Right atrium auricular region (tissue), 2 donors: ENCODE measurements around the gene RPH3AL. TPM values are rescaled to one million over a fixed set of nuclear protein-coding genes. Genes with fewer than 3 reads are reported as not detected.

ENCODE experiments used
- DNase-seq: peaks from one replicate; pipeline ENCODE4 v3.0.0-alpha.2; 2019; ENCODE audit warnings: low spot score
- H3K27ac ChIP-seq, 2 donors: fragments of 200-600 bp; sonication (generic); 1 replicate in 1 of 2; 2 replicates in 1 of 2; pipeline ENCODE4 v1.5.1; 2016 to 2019
- H3K27me3 ChIP-seq, 2 donors: fragments of 200-600 bp; sonication (generic); one replicate each; pipeline versions ENCODE4 v1.5.1 to v1.6.0; 2017 to 2019
- H3K36me3 ChIP-seq: fragments of 200-600 bp; sonication (generic); one replicate; pipeline ENCODE4 v1.5.1; 2016
- H3K4me1 ChIP-seq, 2 donors: fragments of 200-600 bp; sonication (generic); one replicate each; pipeline versions ENCODE4 v1.5.1 to v1.6.0; 2017 to 2019
- H3K4me3 ChIP-seq, 2 donors: fragments of 200-600 bp; sonication (generic); 1 replicate in 1 of 2; 2 replicates in 1 of 2; pipeline ENCODE4 v1.5.1; 2017 to 2019; ENCODE audit warnings: mild to moderate bottlenecking in 1 of 2, moderate library complexity in 1 of 2
- H3K9me3 ChIP-seq, 2 donors: fragments of 200-600 bp; sonication (generic); one replicate each; pipeline ENCODE4 v1.5.1; 2019
- CTCF ChIP-seq, 2 donors: fragments of 200-600 bp; sonication (generic); IDR thresholded peaks; one replicate each; pipeline ENCODE4 v1.5.1; 2019; ENCODE audit warnings: antibody characterized with exemption in 2 of 2
- total RNA-seq, 2 donors: library from RNA; depleted of rRNA; stranded (reverse); fragments of >200 nt; gene quantifications; one replicate each; pipeline ENCODE4 v1.1.0, GENCODE V29; 2016

RPH3AL gene
- total RNA-seq, 2 donors from 2014 or later: 7.2 to 13.1 TPM

DNA sequence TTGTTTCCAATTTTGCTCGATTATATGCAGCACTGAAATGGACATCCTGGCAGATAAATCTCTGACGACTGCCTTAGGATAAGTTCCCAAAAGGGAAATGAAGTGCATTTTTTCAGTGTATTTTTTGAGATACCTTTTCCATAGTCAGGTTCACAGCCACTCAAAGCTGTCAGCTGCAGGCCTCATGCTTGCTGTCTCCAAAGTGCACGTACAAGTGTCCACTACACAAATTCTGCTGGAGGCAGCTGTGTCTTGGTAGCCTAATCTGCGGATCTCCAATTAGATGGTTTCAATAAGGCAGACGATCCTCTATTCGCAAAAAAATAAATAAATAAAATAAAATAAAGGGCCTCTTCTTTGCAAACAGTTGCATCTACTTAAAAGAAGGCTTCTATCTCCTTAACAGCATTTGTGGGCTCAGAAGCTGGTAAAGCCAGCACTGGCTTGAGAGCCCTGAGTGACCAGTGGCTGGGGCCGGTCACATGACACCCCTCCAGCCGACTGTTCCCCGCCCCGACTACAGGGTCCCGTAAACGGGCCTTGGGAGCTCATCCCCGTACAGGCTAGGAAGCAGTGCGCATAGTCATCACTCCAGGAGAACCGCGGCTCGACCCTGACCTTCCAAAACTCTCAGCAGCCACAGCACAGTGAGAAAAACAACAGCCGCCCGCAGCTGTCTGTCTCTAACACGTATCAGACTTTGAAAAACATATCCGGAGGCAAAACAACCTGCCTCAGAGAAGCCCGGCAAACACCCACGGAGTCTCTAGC is 18.8 kb downstream of the RPH3AL start:
- peak overlapping the region; percentile 19 to 50 for H3K4me3 ChIP-seq
- H3K9me3 ChIP-seq: no peaks in the 10 kb centered on the region
- H3K4me1 ChIP-seq: peaks cover 0 to 51% of the 10 kb centered on the region in 2 donors
- no peaks in the 10 kb centered on the region for H3K36me3 ChIP-seq
- no peak for TF ChIP-seq CTCF (IDR thresholded peaks at IDR 0.05)
- DNase-seq: peak; percentile 94
- H3K27me3 ChIP-seq: no peaks in the 10 kb centered on the region
- peak overlapping the region; percentile 87 to 89 for H3K27ac ChIP-seq

DNA sequence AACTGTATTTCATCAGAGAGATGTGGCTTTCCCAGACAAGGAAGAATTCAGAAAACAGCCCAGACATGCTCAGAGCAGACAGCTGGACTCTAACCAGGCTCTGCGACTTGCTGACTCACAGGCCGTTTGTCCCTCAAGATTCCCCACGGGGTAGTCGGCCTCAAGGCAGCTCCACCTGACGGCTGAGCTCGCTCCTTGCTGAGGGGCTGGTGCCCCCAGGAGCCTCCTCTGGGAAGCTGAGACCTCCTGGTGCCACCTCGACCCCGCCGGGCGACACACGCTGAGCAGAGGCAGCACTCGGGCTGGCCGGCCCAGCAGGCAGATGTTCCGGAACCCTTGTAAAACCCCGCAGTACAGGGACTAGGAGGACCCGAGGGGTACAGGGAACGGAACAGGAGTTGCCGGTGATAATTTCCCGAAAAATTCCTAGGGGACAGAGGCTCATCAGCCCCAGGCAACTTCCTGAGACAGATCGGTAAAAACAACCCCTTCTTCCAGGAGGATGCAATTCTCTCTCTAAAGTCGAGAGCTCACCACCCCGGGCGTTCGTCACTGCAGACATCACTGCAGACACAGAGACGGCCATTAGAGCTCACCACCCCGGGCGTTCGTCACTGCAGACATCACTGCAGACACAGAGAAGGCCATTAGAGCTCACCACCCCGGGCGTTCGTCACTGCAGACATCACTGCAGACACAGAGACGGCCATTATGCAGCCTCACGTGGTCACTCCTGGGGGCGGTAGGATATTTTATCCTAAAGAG is 19.9 kb downstream of the RPH3AL start:
- peak; percentile 77 for DNase-seq
- H3K27ac ChIP-seq: peak overlapping the region; percentile 87 to 89
- TF ChIP-seq CTCF (IDR thresholded peaks at IDR 0.05): no peak
- H3K9me3 ChIP-seq: no peaks in the 10 kb centered on the region
- H3K36me3 ChIP-seq: no peaks in the 10 kb centered on the region
- no peaks in the 10 kb centered on the region for H3K27me3 ChIP-seq
- peak overlapping the region; percentile 31 to 50 for H3K4me3 ChIP-seq
- H3K4me1 ChIP-seq: peaks cover 0 to 51% of the 10 kb centered on the region in 2 donors

DNA sequence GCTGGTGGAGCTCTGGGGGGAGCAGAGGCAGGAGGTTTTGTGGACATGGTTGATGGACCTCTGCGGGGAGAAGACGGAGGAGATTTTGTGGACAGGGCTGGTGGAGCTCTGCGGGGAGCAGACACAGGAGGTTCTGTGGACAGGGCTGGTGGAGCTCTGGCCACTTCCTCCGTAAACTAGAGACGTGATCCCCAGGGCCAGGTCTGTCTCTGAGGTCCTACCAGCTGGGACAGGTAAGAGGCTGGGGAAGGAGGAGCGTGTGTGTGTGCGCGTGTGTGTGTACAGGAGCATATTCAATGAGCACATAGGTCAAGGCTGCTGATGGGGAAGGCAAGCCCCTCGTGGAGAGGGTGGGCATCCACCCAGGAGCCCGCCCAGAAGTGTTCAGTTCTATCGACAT is 20.6 kb downstream of the RPH3AL start:
- H3K4me3 ChIP-seq: peak overlapping the region; percentile 31 to 50
- peak overlapping the region; percentile 87 to 89 for H3K27ac ChIP-seq
- peaks cover 0 to 51% of the 10 kb centered on the region in 2 donors for H3K4me1 ChIP-seq
- H3K27me3 ChIP-seq: no peaks in the 10 kb centered on the region
- H3K9me3 ChIP-seq: no peaks in the 10 kb centered on the region
- no peak for TF ChIP-seq CTCF (IDR thresholded peaks at IDR 0.05)
- no peaks in the 10 kb centered on the region for H3K36me3 ChIP-seq
- no peak for DNase-seq

DNA sequence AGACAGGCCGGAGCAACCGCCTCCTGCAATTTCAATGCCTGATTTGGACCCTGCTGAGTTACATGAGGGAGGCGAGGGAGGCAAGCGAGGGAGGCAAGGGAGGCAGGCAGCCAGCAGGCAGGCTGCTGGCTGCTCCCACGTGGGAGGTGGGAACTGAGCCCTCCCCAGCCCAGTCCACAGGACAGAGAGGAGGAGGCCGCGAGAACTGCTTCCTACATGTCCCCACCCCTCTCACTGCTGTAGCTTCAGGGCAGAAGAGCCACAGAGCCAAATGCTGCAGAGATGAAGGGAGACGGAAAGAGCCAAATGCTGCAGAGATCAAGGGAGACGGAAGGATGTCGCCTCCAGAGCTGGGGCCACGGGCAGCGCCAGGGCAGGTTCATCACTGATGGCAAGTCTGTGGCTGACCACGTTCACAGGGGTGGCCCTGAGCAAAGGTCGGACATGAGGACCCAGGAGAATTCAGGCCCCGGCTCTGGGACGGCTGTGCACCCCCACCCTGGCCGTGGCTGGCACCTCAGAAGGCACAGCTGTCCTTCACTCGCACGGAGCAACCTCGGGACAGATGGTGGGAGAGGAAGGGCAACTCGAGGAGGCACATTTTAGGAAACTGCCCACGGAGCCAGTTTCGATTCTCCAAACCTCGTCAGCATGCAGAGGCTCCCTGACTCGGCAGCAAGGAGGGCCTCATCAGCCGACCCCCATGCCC is 21.5 kb downstream of the RPH3AL start:
- H3K36me3 ChIP-seq: no peaks in the 10 kb centered on the region
- H3K27me3 ChIP-seq: no peaks in the 10 kb centered on the region
- TF ChIP-seq CTCF (IDR thresholded peaks at IDR 0.05): no peak
- H3K27ac ChIP-seq: peak overlapping the region; percentile 87 to 89
- peaks cover 0 to 44% of the 10 kb centered on the region in 2 donors for H3K4me1 ChIP-seq
- H3K4me3 ChIP-seq: peak overlapping the region; percentile 31 to 50
- DNase-seq: peak; percentile 80
- H3K9me3 ChIP-seq: no peaks in the 10 kb centered on the region

DNA sequence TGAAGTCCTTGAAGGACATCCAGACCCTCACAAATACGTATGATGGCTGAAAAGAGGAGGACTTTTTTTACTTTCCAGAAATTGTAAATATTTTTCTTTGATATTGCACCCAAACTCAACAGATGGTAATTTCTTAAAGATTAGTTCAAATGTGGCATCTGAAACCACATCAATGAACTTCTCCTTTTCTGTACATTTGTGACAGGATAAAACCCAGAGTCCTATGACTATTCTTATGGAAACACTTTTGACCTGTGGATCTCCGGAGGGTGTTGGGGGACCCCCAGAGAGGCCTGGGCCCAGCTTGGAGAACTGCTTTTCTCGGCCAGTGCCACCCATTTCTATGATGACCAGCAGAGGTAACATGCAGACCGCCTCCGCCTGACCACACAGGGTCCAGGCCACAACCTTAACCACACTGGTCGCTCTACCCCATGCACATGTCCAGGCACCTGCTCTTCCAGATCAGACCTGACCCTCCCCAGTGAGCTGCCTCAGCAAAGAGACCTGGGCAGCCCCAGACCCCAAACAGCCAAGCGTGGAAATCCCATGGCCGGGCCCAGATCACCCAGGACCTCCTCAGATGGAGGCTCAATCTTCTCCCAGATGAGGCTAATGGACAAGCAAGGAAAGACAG is 22.7 kb downstream of the RPH3AL start:
- Histone ChIP-seq H3K9me3 (no peaks in the 10 kb centered on the region), H3K36me3 (no peaks in the 10 kb centered on the region), H3K27me3 (no peaks in the 10 kb centered on the region), H3K4me3 (no peak overlapping the region), H3K4me1 (peaks cover 0 to 32% of the 10 kb centered on the region in 2 donors), H3K27ac (no peak overlapping the region)
- DNase-seq: no peak
- no peak for TF ChIP-seq CTCF (IDR thresholded peaks at IDR 0.05)
